ENCODE data around the gene NACA. TPM values are rescaled to one million over a fixed set of nuclear protein-coding genes. Genes with fewer than 3 reads are reported as not detected.

NACA gene
- total RNA-seq, 1 donor from 2014 or later, result 680 TPM

- Histone ChIP-seq H4K20me1 (ENCODE audit: insufficient read depth, low read length) (peaks cover 95% of the 10 kb centered on the region), H3K27me3 (ENCODE audit: insufficient read depth, low read length) (no peaks in the 10 kb centered on the region), H3K9me3 (ENCODE audit: insufficient read depth, low read depth, low read length) (no peaks in the 10 kb centered on the region), H3K4me1 (ENCODE audit: insufficient read depth, low read length) (peaks cover 14% of the 10 kb centered on the region), H3K36me3 (ENCODE audit: insufficient read depth, low read length) (peaks cover 55% of the 10 kb centered on the region), H3K4me2 (ENCODE audit: low read length) (no peak overlapping the region), H3K79me2 (ENCODE audit: insufficient read depth, low read length) (peaks cover 77% of the 10 kb centered on the region), H3K9ac (ENCODE audit: low read length) (no peak overlapping the region), H3K4me3 (ENCODE audit: insufficient read depth, low read depth, low read length) (no peak overlapping the region), H2AFZ (ENCODE audit: low read depth, low read length) (no peak overlapping the region), H3K27ac (ENCODE audit: low read depth, low read length) (no peak overlapping the region)
- Mint-ChIP-seq H3K27me3 (ENCODE audit: low read depth, unreplicated experiment) (no peaks in the 10 kb centered on the region), H3K36me3 (ENCODE audit: low read depth, unreplicated experiment) (peaks cover 45% of the 10 kb centered on the region), H3K4me3 (ENCODE audit: unreplicated experiment) (no peak overlapping the region), H3K9me3 (ENCODE audit: unreplicated experiment) (no peaks in the 10 kb centered on the region), H3K27ac (ENCODE audit: unreplicated experiment) (peak overlapping the region; percentile 62), H3K4me1 (ENCODE audit: low read depth, unreplicated experiment) (peaks cover 62% of the 10 kb centered on the region)
- no peak for FAIRE-seq
- TF ChIP-seq EZH2 (IDR thresholded peaks at IDR 0.05; ENCODE audit: insufficient read depth, low read length), result no peak
- no peak for TF ChIP-seq CTCF (IDR thresholded peaks at IDR 0.05; ENCODE audit: insufficient read depth, low read depth, low read length)
- DNase-seq (ENCODE audit: low read depth), result no peak
These were observed 7.9 kb downstream of the NACA start for GRCh38 chr12:56716933-56717880.

- no peak for DNase-seq (ENCODE audit: low read depth)
These were observed 8.6 kb downstream of the NACA start for GRCh38 chr12:56716458-56716857.

More at GRCh38 chr12:56716458-56716857, 8.6 kb downstream of the NACA start:
- no peaks in the 10 kb centered on the region for H3K27me3 Mint-ChIP-seq (ENCODE audit: low read depth, unreplicated experiment)
- no peaks in the 10 kb centered on the region for H3K27me3 ChIP-seq (ENCODE audit: insufficient read depth, low read length)
- no peak for FAIRE-seq
- H3K4me1 ChIP-seq (ENCODE audit: insufficient read depth, low read length), result peaks cover 6% of the 10 kb centered on the region
- no peak overlapping the region for H3K4me3 ChIP-seq (ENCODE audit: insufficient read depth, low read depth, low read length)
- peaks cover 48% of the 10 kb centered on the region for H3K36me3 Mint-ChIP-seq (ENCODE audit: low read depth, unreplicated experiment)
- H3K9me3 ChIP-seq (ENCODE audit: insufficient read depth, low read depth, low read length), result no peaks in the 10 kb centered on the region
- peak overlapping the region; percentile 8 for H3K9ac ChIP-seq (ENCODE audit: low read length)
- peaks cover 90% of the 10 kb centered on the region for H4K20me1 ChIP-seq (ENCODE audit: insufficient read depth, low read length)
- H3K27ac Mint-ChIP-seq (ENCODE audit: unreplicated experiment), result peak overlapping the region; percentile 56
- no peak overlapping the region for H3K27ac ChIP-seq (ENCODE audit: low read depth, low read length)
- H3K36me3 ChIP-seq (ENCODE audit: insufficient read depth, low read length), result peaks cover 53% of the 10 kb centered on the region
- TF ChIP-seq CTCF (IDR thresholded peaks at IDR 0.05; ENCODE audit: insufficient read depth, low read depth, low read length) (no peak), EZH2 (IDR thresholded peaks at IDR 0.05; ENCODE audit: insufficient read depth, low read length) (no peak)
- H3K79me2 ChIP-seq (ENCODE audit: insufficient read depth, low read length), result peaks cover 69% of the 10 kb centered on the region
- H3K4me1 Mint-ChIP-seq (ENCODE audit: low read depth, unreplicated experiment), result peaks cover 55% of the 10 kb centered on the region
- H3K4me2 ChIP-seq (ENCODE audit: low read length), result no peak overlapping the region
- H2AFZ ChIP-seq (ENCODE audit: low read depth, low read length), result no peak overlapping the region
- H3K4me3 Mint-ChIP-seq (ENCODE audit: unreplicated experiment), result peak overlapping the region; percentile 23
- H3K9me3 Mint-ChIP-seq (ENCODE audit: unreplicated experiment), result no peaks in the 10 kb centered on the region

All from astrocyte (in vitro differentiated cells and primary cell).